Fibroblast of peridontal ligament (primary cell): ENCODE data around the gene GPR108.
A peak's percentile ranks its signal among the peaks of the same experiment; 100 is the strongest.
"Not testable (repeated sequence)": the region's sequence is repeated elsewhere in the genome, so short reads cannot be mapped to it uniquely, and the experiment has no call there.

Experiments used
- DNase-seq: peaks from one replicate; pipeline ENCODE4 v3.0.0-alpha.2; 2010; ENCODE audit errors: extremely low read depth

GPR108 gene

DNA sequence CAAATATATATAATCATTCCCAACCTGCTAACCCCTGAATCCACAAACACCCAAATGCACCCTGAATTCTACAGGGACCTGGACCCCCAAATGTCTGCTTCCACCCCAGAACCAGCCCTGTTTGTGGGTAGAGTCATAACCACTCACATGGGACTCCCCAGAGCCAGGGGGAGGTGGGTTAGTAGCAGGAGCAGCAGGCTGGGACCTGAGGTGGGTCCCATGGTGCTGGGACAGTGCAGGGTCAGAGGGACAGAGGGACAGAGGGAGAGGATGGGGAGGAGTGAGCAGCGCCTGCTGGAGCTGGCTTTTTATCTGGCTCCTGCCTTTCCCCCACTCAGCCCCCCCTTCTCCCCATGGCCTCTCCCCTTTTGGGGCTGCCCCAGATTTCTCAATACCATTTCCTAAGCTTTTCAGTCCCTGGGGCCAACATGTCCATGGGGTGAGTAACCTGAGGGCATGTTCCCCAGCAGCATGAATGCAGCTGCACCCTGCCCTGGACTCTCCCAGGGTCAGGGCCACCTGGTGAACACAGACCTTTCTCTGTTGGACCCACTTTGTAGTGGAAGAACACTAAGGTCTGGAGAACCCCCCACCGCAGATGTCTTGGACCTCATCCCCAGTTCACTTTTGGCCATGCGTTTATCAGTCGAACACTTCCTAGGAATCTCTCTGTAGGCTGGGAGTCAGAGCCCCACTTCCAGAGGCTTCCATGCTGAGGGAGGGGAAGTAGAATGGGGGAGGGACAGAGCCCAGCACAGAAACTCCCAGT, 16.8 kb downstream of the GPR108 start, which contains the start of gene C3:
TSS of gene C3 (minus strand) at position 282 of the 769 bp plus-strand sequence. CDS start at position 221, 61 bp downstream.
- peak; percentile 59 for DNase-seq

GRCh38 chr19:6719992-6720368, 17.4 kb downstream of the GPR108 start:
- DNase-seq: no peak

GRCh38 chr19:6719540-6719861, 17.9 kb downstream of the GPR108 start:
- no peak for DNase-seq

- DNase-seq: no peak
These were observed 18.4 kb downstream of the GPR108 start for GRCh38 chr19:6718741-6719539.

- no peak for DNase-seq
These were observed 19.2 kb downstream of the GPR108 start for GRCh38 chr19:6718111-6718740.

DNA sequence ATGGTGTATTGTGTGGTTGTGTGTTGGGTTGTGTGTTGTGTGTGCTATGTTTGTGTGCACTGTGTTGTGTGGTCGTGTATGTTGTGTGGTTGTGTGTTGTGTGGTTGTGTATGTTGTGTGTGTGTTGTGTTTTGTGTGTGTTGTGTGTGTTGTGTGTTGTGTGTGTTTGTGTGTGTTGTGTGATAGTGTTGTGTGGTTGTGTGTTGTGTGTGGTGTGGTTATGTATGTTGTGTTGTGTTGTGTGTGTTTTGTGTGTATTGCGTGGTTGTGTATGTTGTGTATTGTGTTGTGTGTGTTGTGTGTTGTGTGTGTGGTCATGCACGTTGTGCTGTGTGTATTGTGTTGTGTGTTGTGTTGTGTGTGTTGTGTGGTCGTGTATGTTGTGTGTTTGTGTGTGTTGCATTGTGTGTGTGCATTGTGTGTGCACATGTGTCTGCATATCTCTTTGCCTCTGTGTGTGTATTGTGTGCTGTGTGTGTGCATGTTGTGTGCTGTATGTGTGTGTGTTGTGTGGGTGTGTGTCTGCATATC, 19.9 kb downstream of the GPR108 start:
- DNase-seq: no peak

DNA sequence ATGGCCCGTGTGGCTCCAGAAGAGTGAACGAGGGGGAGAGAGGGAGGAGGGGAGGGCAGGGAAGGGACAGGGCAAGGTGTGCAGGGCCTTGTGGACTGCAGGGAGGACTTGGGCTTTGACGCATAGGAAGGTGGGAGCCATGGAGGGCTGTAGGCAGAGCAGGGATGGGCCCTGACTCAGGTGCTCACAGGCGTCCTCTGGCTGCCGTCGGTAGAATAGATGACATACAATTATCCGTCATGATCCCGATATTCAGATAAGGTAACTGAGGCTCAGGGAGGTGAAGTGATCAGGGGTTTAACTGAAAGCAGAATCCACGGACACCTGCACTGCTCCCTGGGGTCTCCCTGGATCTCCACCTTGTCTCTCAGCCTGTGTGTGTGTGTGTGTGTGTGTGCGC, 20.3 kb downstream of the GPR108 start:
- DNase-seq: no peak

- DNase-seq: no peak
These were observed 20.8 kb downstream of the GPR108 start for GRCh38 chr19:6716610-6716970.

DNA sequence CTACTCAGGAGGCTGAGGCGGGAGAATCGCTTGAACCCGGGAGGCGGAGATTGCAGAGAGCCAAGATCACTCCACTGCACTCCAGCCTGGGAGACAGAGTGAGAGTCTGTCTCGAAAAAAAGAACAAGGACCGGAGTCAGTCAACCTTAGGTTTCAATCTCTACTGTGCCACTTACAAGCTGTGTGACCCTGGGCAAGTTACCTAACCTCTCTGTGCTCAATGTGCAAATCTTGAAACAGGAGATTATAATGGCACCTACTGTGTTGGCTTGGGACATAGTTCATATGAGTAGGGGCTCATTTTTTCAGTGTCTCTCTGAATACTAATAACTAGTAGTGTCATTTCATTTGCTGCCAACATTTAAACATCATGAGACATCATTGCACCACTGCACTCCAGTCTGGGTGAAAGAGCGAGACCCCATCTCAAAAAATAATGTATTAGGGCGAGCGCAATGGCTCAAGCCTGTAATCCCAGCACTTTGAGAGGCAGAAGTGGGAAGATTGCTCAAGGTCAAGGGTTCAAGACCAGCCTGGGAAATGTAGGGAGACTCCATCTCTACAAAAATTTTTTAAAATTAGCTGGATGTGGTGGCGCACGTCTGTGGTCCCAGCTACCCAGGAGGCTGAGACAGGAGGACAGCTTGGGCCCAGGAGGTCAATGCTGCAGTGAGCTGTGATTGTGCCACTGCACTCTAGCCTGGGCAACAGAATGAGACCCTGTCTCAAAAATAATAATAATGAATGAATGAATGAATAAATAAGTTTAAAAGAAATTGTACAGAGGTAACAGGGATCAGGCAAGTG, 22.4 kb downstream of the GPR108 start:
- DNase-seq: no peak

- DNase-seq: no peak
These were observed 23.3 kb downstream of the GPR108 start for GRCh38 chr19:6713773-6714692.

DNA sequence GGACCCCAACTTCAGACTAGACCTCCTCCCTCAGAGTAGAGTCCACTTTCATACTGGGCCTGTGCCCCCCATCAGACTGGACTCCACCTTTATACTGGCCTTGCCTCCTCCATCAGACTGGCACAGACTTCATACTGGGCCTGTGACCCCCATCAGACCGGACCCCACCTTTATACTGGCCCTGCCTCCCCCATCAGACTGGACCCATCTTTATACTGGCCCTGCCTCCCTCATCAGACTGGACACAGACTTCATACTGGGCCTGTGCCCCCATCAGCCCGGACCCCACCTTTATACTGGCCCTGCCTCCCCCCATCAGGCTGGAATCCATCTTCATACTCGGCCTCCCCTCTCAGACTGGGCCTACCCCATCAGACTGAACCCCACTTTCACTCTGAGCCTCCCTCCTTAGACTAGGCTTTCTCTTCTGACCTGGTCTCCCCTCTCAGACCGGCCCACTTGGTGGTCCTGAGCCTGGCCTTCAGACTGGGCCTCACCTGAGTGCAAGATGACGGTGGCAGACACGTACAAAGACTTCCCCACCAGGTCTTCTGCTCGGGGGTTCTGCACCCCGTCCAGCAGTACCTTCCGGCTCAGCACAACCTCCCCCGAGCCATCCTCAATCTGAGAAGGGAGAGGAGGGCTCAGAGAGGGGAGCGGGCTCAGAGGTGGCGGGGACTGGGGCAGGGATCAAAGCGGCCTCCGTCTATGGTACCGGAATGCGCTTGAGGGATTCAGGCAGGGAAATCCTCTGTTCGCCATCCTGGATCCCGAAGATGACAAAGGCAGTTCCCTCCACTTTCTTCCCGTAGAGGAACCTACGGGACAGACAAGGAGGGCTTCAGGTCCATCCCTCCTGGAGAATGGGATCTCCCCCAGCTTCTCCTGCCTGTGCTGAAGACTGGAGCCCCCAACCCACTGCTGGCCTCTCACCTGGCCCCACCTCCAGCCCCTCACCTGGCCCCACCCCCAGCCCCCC, 24.4 kb downstream of the GPR108 start:
- DNase-seq: no peak

DNA sequence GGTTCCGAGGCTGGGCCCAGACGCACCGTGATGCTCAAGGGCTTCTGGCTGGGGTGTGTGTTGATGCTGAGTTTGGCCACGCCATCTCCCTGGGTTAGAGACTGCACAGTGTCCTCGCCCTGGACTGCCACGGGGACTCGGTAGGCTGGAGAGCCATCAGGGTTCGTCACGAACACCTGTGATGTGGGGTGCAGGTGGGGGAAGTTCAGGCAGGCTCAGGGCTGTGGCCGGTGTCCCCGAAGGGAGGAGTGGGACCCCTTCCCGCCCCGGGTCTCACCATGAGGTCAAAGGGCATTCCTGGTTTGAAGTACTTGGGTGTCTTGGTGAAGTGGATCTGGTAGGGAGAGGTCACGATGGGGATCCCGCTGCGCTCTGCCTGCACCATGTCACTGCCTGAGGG, 25.1 kb downstream of the GPR108 start:
- no peak for DNase-seq

- DNase-seq: no peak
These were observed 25.8 kb downstream of the GPR108 start for GRCh38 chr19:6711605-6712004.

DNA sequence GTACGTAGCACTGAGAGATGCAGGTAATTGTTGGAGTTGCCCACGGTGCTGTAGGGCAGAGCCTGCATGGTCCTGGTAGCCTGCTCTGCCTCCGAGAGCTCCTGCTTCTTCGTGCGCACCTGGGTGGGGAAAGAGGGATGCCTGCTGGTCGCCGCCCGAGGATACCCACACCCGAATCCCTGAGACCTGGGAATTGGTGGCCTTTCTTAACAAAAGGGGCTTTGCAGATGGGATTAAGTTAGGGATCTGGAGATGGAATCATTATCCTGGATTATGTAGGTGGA, 26.4 kb downstream of the GPR108 start:
- DNase-seq: no peak

- no peak for DNase-seq
These were observed 26.9 kb downstream of the GPR108 start for GRCh38 chr19:6710273-6711077.

- no peak for DNase-seq
These were observed 27.8 kb downstream of the GPR108 start for GRCh38 chr19:6709549-6709948.

DNA sequence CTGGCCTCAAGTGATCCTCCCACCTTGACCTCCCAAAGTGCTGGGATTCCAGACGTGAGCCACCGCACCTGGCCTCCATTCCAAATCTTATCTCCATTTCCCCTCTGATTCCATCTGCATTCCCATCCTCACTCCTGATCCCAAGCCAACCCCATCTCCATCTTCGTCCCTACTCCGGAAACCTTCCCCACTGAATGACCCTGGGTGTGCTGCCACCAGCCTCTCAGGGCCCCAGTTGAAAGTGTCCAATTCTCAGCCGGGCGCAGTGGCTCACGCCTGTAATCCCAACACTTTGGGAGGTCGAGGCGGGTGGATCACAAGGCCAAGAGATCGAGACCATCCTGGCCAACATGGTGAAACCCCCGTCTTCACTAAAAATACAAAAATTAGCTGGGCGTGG, 28.5 kb downstream of the GPR108 start:
- not testable (repeated sequence) for DNase-seq

- DNase-seq: no peak
These were observed 29.0 kb downstream of the GPR108 start for GRCh38 chr19:6708346-6708745.

DNA sequence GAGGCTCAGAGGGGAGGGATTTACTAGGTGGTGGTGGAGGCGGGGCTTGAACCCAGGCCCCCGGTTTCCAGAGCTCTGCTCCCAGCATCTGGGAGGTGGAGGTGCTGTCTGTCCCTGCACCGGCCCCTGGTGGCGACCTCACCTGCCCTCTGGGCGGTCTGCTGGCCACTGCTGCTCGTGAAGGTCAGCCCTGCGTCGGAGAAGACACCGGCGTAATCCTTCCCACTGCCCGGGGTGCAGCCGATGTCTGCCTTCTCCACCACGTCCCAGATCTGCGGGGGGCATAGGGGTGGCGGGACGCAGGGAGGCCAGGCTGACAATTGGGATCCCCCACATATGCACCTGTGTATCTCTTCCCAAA, 29.7 kb downstream of the GPR108 start:
- no peak for DNase-seq
